GM12891 (cell line): ENCODE measurements around the gene ZER1.

ENCODE experiments used
- PAX5 ChIP-seq: IDR thresholded peaks from 2 replicates; pipeline ENCODE4 v1.6.1; 2011; ENCODE audit warnings: low read length, moderate library complexity, mild to moderate bottlenecking; ENCODE audit not compliant: insufficient read depth, severe bottlenecking
- POLR2A ChIP-seq: IDR thresholded peaks from 2 replicates; pipeline ENCODE4 v1.6.1; 2011; ENCODE audit warnings: low read depth, low read length, control low read depth
- POLR2AphosphoS5 ChIP-seq: IDR thresholded peaks from 2 replicates; pipeline ENCODE4 v1.6.1; 2011; ENCODE audit warnings: low read depth, low read length, control low read depth
- POU2F2 ChIP-seq: IDR thresholded peaks from 2 replicates; pipeline ENCODE4 v1.6.1; 2011; ENCODE audit warnings: low read depth, mild to moderate bottlenecking, control low read depth, low read length, moderate library complexity
- SPI1 ChIP-seq: IDR thresholded peaks from 2 replicates; pipeline ENCODE4 v1.6.1; 2011; ENCODE audit warnings: low read depth, low read length, control low read depth
- TAF1 ChIP-seq: IDR thresholded peaks from 2 replicates; pipeline ENCODE4 v1.6.1; 2011; ENCODE audit warnings: low read depth, low read length, control low read depth

DNA sequence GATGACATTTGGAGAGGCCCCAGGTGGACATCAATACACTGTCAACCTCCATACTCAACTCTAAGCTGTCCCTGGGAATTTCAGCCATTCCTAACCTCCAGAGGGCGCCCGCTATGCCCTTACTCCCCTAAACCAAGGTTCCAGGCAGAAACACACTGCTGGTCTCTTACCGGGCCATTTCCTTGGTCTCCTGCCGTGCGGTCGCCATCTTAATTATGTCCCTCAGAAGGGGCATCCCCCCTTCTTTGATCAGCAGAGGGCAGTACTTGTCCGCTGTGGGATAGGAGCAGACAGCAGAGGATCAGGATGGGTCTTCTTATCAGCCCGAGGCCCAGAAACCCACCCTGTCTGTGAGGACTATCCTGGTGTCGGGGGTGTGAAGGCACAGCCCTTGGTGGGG is 38.5 kb downstream of the ZER1 start:
- 0 out of 2 replicates have a peak, but pooled peaks have one; percentile 31 for TF ChIP-seq TAF1
- TF ChIP-seq POLR2A = 0 out of 2 replicates have a peak, but pooled peaks have one; percentile 27
- no peak; the same call in 1 of the 2 replicates for TF ChIP-seq POU2F2
- TF ChIP-seq POLR2AphosphoS5 = no peak
- TF ChIP-seq SPI1 = no peak
- TF ChIP-seq PAX5 = no peak
